Sigmoid colon (tissue), 4 donors: Measurements from ENCODE around the gene HSD17B12.

ENCODE experiments used
- CTCF ChIP-seq, 4 experiments: fragments of 450-650 bp in 3 of 4; fragments of 200-600 bp in 1 of 4; IDR thresholded peaks; one replicate each; pipeline ENCODE4 v1.5.1; 2016 to 2019; ENCODE audit warnings: antibody characterized with exemption in 4 of 4, mild to moderate bottlenecking in 3 of 4, moderate library complexity in 2 of 4
- POLR2A ChIP-seq, 2 donors: fragments of 450-650 bp; IDR thresholded peaks; one replicate each; pipeline ENCODE4 v1.6.1; 2016; ENCODE audit warnings: antibody characterized with exemption in 2 of 2, mild to moderate bottlenecking in 2 of 2, moderate library complexity in 2 of 2
- POLR2AphosphoS5 ChIP-seq, 4 donors: sonication (generic); formaldehyde crosslinking; IDR thresholded peaks; one replicate each; pipeline ENCODE4 v1.6.1; 2017; ENCODE audit warnings: antibody characterized with exemption in 4 of 4

GRCh38 chr11:43732225-43732624, 51.7 kb downstream of the HSD17B12 start:
- TF ChIP-seq POLR2A (IDR thresholded peaks at IDR 0.05): no peak
- TF ChIP-seq CTCF (IDR thresholded peaks at IDR 0.05): no peak
- no peak for TF ChIP-seq POLR2AphosphoS5 (IDR thresholded peaks at IDR 0.05)
